Keratinocyte (primary cell): ENCODE results near the gene PRICKLE4. TPM values are rescaled to one million over a fixed set of nuclear protein-coding genes. Genes with fewer than 3 reads are reported as not detected.
A peak's percentile ranks its signal among the peaks of the same experiment; 100 is the strongest.

ENCODE experiments used
- DNase-seq: peaks from one replicate; pipeline ENCODE4 v3.0.0-alpha.2; 2011; ENCODE audit warnings: low read depth, missing footprints, low spot score
- FAIRE-seq: peaks from 2 replicates; lab custom pipeline; 2011; peaks lifted over from hg19 to GRCh38; lab: Jason Lieb, UNC
- H2AFZ ChIP-seq: 2 replicates; pipeline ENCODE4 v1.6.0; 2012; ENCODE audit warnings: low read length, control low read depth, inconsistent platforms; ENCODE audit not compliant: control insufficient read depth
- H3K27ac ChIP-seq: 2 replicates; pipeline ENCODE4 v1.5.1; 2011; ENCODE audit warnings: low read length; ENCODE audit not compliant: control insufficient read depth, insufficient read depth
- H3K27me3 ChIP-seq: 3 replicates; pipeline ENCODE4 v1.6.0; 2011; ENCODE audit warnings: low read length; ENCODE audit not compliant: control insufficient read depth, insufficient read depth; ENCODE audit errors: extremely low read depth
- H3K36me3 ChIP-seq, 2 experiments: 2 replicates in 1 of 2; 3 replicates in 1 of 2; pipeline ENCODE4 v1.5.1; 2011; ENCODE audit warnings: low read length in 2 of 2, mild to moderate bottlenecking in 1 of 2; ENCODE audit not compliant: control insufficient read depth in 2 of 2, insufficient read depth in 2 of 2; ENCODE audit errors: extremely low read depth in 1 of 2
- H3K4me1 ChIP-seq: 3 replicates; pipeline ENCODE4 v1.5.1; 2011; ENCODE audit warnings: low read length; ENCODE audit not compliant: control insufficient read depth, insufficient read depth; ENCODE audit errors: extremely low read depth
- H3K4me2 ChIP-seq: 3 replicates; pipeline ENCODE4 v1.6.0; 2011; ENCODE audit warnings: low read depth, low read length; ENCODE audit not compliant: control insufficient read depth, insufficient read depth; ENCODE audit errors: extremely low read depth
- H3K4me3 ChIP-seq, 3 experiments: fragments of 200-600 bp in 1 of 3; sonication (generic) in 1 of 3; 2 replicates in 2 of 3; 3 replicates in 1 of 3; pipeline ENCODE4 v1.5.1; 2011 to 2016; ENCODE audit warnings: low read length in 3 of 3, mild to moderate bottlenecking in 3 of 3, control low read depth in 2 of 3, inconsistent platforms in 1 of 3, low read depth in 1 of 3, mixed read lengths in 1 of 3, mixed run types in 1 of 3, moderate library complexity in 1 of 3; ENCODE audit not compliant: control insufficient read depth in 2 of 3, insufficient read depth in 2 of 3; ENCODE audit errors: extremely low read depth in 1 of 3
- H3K79me2 ChIP-seq: 2 replicates; pipeline ENCODE4 v1.6.0; 2012; ENCODE audit warnings: low read length; ENCODE audit not compliant: control insufficient read depth, insufficient read depth
- H3K9ac ChIP-seq: 3 replicates; pipeline ENCODE4 v1.6.0; 2011; ENCODE audit warnings: low read length; ENCODE audit not compliant: control insufficient read depth, insufficient read depth; ENCODE audit errors: extremely low read depth
- H3K9me1 ChIP-seq: 3 replicates; pipeline ENCODE4 v1.6.0; 2011; ENCODE audit warnings: low read length; ENCODE audit not compliant: control insufficient read depth, insufficient read depth; ENCODE audit errors: extremely low read depth
- H3K9me3 ChIP-seq: 2 replicates; pipeline ENCODE4 v1.5.1; 2012; ENCODE audit warnings: low read depth, low read length; ENCODE audit not compliant: control insufficient read depth
- H4K20me1 ChIP-seq: 3 replicates; pipeline ENCODE4 v1.6.0; 2011; ENCODE audit warnings: low read length; ENCODE audit not compliant: control insufficient read depth, insufficient read depth; ENCODE audit errors: extremely low read depth
- CTCF ChIP-seq, 3 experiments: IDR thresholded peaks in 1 of 3; conservative IDR thresholded peaks in 1 of 3; optimal IDR thresholded peaks in 1 of 3; 2 replicates in 2 of 3; 3 replicates in 1 of 3; pipeline versions ENCODE3 to v1.5.1; 2011; ENCODE audit warnings: low read length in 3 of 3, mild to moderate bottlenecking in 3 of 3, moderate library complexity in 2 of 3, control low read depth in 1 of 3, inconsistent platforms in 1 of 3; ENCODE audit not compliant: insufficient read depth in 2 of 3; ENCODE audit errors: extremely low read depth in 1 of 3
- EZH2 ChIP-seq: IDR thresholded peaks from one replicate; pipeline ENCODE4 v1.6.1; 2012; ENCODE audit warnings: inconsistent platforms, mild to moderate bottlenecking, low read length, moderate library complexity
- dilution Hi-C: fragments of 300-500 bp; cut with MboI; formaldehyde crosslinking; loops from one replicate; pipeline ENCODE4 v1.7.0; 2020; ENCODE audit warnings: low sequenced_read_pairs; ENCODE audit not compliant: extremely low pct_ligation_motif_present
- polyA plus RNA-seq, 5 experiments: library from polyadenylated mRNA; depleted of rRNA in 3 of 5; stranded (reverse) in 3 of 5; stranded (forward) in 1 of 5; unstranded in 1 of 5; fragments of >200 nt; gene quantifications; 1 replicate in 1 of 5; 2 replicates in 3 of 5; 3 replicates in 1 of 5; pipeline versions ENCODE4 v1.2.1 to v1.2.3, GENCODE V29; 2011 to 2012; ENCODE audit warnings: missing spikeins in 2 of 5, low read depth in 1 of 5, low replicate concordance in 1 of 5

The PRICKLE4 gene
- polyA plus RNA-seq, 1 donor (not counting 4 experiments of a cell fraction or from before 2014, with no cell fraction given): 0.13 TPM

- Histone ChIP-seq H3K27me3 (no peaks in the 10 kb centered on the region), H3K27ac (no peak overlapping the region), H3K4me2 (no peak overlapping the region), H3K9me3 (no peaks in the 10 kb centered on the region), H4K20me1 (no peaks in the 10 kb centered on the region), H3K4me3 (no peak overlapping the region), H3K4me1 (no peaks in the 10 kb centered on the region), H2AFZ (no peak overlapping the region), H3K9me1 (no peaks in the 10 kb centered on the region), H3K79me2 (no peaks in the 10 kb centered on the region), H3K36me3 (peaks cover 6 to 10% of the 10 kb centered on the region in 2 experiments), H3K9ac (no peak overlapping the region)
- TF ChIP-seq CTCF (optimal IDR thresholded peaks at IDR 0.05 in 1 of 3, IDR thresholded peaks at IDR 0.05 in 1 of 3, conservative IDR thresholded peaks at IDR 0.05 in 1 of 3; ENCODE audit: extremely low read depth in 1 of 3, insufficient read depth in 2 of 3, low read length in 3 of 3) (no peak), EZH2 (no peak)
- dilution Hi-C loops: no loop called here
- DNase-seq (no peak), FAIRE-seq (no peak)
Measured at GRCh38 chr6:41799559-41799911, 19.0 kb downstream of the PRICKLE4 start.

GRCh38 chr6:41801380-41801779 is 20.8 kb downstream of the PRICKLE4 start:
- no peaks in the 10 kb centered on the region for H3K79me2 ChIP-seq
- no peak overlapping the region for H3K4me2 ChIP-seq
- dilution Hi-C loops: no loop called here
- H3K9me1 ChIP-seq: no peaks in the 10 kb centered on the region
- no peaks in the 10 kb centered on the region for H3K4me1 ChIP-seq
- H3K9me3 ChIP-seq: no peaks in the 10 kb centered on the region
- no peaks in the 10 kb centered on the region for H4K20me1 ChIP-seq
- FAIRE-seq (no peak), DNase-seq (no peak)
- H2AFZ ChIP-seq: no peak overlapping the region
- peak; percentile 47 to 60 (median 52) for TF ChIP-seq CTCF (optimal IDR thresholded peaks at IDR 0.05 in 1 of 3, IDR thresholded peaks at IDR 0.05 in 1 of 3, conservative IDR thresholded peaks at IDR 0.05 in 1 of 3; ENCODE audit: extremely low read depth in 1 of 3, insufficient read depth in 2 of 3, low read length in 3 of 3)
- TF ChIP-seq EZH2: no peak
- H3K36me3 ChIP-seq: peaks cover 5 to 6% of the 10 kb centered on the region in 2 experiments
- H3K27me3 ChIP-seq: no peaks in the 10 kb centered on the region
- H3K4me3 ChIP-seq: no peak overlapping the region
- no peak overlapping the region for H3K27ac ChIP-seq
- H3K9ac ChIP-seq: no peak overlapping the region
